WERI-Rb-1 (cell line): Measurements from ENCODE around the gene GLT8D1.

Experiments
- DNase-seq: peaks from one replicate; pipeline ENCODE4 v3.0.0-alpha.2; 2020
- H3K27ac ChIP-seq: fragments of 250-450 bp; sonication (Bioruptor Pico); 2 replicates; pipeline ENCODE4 v1.5.1; 2020; ENCODE audit warnings: mild to moderate bottlenecking, moderate library complexity
- H3K27me3 ChIP-seq: fragments of 250-450 bp; sonication (Bioruptor Pico); 2 replicates; pipeline ENCODE4 v1.5.1; 2021; ENCODE audit warnings: mild to moderate bottlenecking, low read depth, moderate library complexity; ENCODE audit not compliant: insufficient read depth, severe bottlenecking
- H3K36me3 ChIP-seq: fragments of 250-450 bp; sonication (Bioruptor Pico); 2 replicates; pipeline ENCODE4 v1.5.1; 2020; ENCODE audit warnings: mild to moderate bottlenecking, moderate library complexity
- H3K4me3 ChIP-seq: 2 replicates; pipeline ENCODE4 v1.5.1; 2011; ENCODE audit warnings: low read depth, mild to moderate bottlenecking, control low read depth, low read length
- H3K9me3 ChIP-seq: fragments of 250-450 bp; sonication (Bioruptor Pico); 2 replicates; pipeline ENCODE4 v1.5.1; 2021; ENCODE audit warnings: mild to moderate bottlenecking, moderate library complexity; ENCODE audit not compliant: severe bottlenecking
- TF ChIP-seq, protein P1 (sequence below): IDR thresholded peaks from 2 replicates; pipeline ENCODE4 v1.5.1; 2011; ENCODE audit warnings: low read depth, mild to moderate bottlenecking, control low read depth, inconsistent platforms, low read length

The GLT8D1 gene

DNA sequence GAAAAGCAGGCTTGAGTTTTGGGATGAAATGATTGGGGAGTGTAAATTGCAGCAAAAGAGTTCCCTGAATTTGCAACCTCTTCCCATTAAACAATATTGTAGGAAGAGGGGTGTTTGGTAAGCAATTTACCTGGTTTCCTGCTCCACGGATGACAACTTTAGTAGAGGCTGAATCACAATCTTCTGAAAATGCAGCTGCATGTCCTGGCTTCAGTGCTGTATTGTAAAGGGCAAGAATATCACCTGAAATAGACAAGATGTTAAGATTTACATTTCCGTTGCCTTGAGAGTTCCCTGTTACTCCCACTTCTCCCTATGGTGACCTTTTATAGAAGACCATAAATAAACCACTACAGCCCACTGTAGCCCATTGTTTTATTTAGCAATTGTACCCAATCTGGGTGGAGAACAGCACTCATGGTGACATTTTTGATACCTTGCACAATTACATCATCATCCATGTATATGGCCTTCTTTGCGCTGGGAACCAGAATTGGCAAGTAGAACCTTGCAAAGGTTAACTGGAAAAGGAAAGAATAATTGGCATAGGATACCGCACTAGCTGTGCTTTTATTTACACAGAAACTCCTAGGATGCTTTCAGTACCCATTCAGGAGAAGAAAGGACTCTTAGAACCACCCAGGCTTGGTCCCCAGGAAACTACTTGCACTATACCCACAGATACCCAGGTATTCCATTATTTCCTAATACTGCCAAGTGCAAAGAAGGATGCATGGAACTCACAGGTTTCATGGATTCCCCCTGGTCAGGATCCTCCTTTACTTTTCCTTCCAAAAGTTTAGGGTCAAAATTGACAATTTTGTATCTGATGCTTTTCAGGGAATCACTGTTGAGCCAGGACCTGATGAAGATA is 9.6 kb downstream of the GLT8D1 start:
- Histone ChIP-seq H3K9me3 (no peaks in the 10 kb centered on the region), H3K4me3 (no peak overlapping the region), H3K36me3 (peaks cover 82% of the 10 kb centered on the region), H3K27ac (no peak overlapping the region), H3K27me3 (no peaks in the 10 kb centered on the region)
- TF ChIP-seq, protein P1, sequence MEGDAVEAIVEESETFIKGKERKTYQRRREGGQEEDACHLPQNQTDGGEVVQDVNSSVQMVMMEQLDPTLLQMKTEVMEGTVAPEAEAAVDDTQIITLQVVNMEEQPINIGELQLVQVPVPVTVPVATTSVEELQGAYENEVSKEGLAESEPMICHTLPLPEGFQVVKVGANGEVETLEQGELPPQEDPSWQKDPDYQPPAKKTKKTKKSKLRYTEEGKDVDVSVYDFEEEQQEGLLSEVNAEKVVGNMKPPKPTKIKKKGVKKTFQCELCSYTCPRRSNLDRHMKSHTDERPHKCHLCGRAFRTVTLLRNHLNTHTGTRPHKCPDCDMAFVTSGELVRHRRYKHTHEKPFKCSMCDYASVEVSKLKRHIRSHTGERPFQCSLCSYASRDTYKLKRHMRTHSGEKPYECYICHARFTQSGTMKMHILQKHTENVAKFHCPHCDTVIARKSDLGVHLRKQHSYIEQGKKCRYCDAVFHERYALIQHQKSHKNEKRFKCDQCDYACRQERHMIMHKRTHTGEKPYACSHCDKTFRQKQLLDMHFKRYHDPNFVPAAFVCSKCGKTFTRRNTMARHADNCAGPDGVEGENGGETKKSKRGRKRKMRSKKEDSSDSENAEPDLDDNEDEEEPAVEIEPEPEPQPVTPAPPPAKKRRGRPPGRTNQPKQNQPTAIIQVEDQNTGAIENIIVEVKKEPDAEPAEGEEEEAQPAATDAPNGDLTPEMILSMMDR: no peak
- DNase-seq: no peak

DNA sequence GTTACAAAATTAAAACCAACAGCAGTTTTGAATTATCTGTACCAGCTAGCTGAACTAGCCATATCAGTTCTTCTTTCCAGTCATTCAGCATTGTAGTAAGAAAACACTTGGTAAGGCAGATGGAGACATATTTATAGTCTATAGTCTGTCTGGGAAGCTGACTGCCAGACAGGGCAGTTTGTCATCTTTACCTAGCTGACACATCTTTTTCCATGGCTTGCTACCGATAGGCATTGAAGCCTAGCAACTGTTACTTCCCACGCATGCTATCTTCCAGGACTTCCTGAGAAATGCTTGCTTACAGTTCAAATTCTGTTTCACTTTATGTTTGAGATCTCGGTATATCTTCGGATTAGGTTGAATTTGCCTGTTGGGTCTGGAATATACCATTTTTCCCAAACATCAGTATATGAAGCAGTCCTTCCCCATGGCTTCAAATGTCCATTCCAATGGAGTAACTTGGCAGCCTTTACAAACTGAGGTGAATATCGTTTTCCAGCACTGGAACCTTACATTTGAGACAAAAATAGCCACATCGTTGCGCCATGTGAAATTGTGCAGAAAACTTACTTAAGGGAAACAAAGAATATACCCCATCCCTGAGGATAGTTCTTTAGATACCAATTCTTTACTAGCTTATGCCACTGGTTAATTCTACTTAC is 10.9 kb downstream of the GLT8D1 start:
- Histone ChIP-seq H3K27me3 (no peaks in the 10 kb centered on the region), H3K27ac (no peak overlapping the region), H3K9me3 (no peaks in the 10 kb centered on the region), H3K4me3 (no peak overlapping the region), H3K36me3 (peaks cover 94% of the 10 kb centered on the region)
- no peak for DNase-seq
- TF ChIP-seq, protein P1: no peak

DNA sequence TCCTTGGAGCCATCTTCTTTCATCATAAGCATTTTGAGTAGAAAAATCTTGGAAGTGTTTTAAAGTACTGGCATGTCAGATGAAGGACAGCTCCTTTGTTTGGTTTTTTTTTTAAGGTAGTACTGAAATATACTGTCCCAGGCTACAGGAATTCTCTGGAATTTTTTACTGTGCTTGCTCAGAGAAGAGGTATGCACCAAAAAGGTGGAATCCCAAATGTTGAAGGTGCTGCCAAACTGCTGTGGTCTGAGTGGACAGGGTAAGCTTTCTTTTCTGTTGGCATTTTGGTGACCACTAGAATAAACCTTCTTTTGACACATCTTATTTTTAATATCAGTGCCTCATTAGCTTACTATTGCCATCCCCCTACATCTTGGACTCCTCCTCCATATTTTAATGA is 12.5 kb downstream of the GLT8D1 start:
- no peak for DNase-seq
- TF ChIP-seq, protein P1: no peak
- H3K9me3 ChIP-seq: no peaks in the 10 kb centered on the region
- H3K36me3 ChIP-seq: peaks cover 98% of the 10 kb centered on the region
- no peaks in the 10 kb centered on the region for H3K27me3 ChIP-seq
- H3K27ac ChIP-seq: no peak overlapping the region
- H3K4me3 ChIP-seq: no peak overlapping the region

DNA sequence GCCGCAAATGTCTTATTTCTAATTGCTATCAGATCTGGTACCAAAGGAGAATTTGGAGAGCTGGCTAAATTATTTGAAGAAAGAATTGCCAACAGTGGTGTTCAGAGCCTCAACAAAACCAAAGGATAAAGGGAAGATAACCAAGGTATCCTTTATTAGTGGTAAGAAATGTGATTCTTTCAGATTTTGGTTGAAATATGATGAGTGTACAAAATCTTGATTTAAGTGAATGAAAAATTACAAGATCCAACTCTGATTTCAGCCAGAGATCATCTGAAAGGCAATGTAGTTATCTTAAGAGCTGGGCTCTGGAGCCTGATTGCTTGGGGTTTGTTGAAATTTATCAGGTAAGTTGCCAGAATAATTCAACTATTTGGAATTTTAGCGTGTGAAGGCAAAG is 15.0 kb downstream of the GLT8D1 start:
- Histone ChIP-seq H3K27me3 (no peaks in the 10 kb centered on the region), H3K27ac (no peak overlapping the region), H3K36me3 (peaks cover 90% of the 10 kb centered on the region), H3K9me3 (no peaks in the 10 kb centered on the region), H3K4me3 (no peak overlapping the region)
- no peak for DNase-seq
- TF ChIP-seq, protein P1: no peak

DNA sequence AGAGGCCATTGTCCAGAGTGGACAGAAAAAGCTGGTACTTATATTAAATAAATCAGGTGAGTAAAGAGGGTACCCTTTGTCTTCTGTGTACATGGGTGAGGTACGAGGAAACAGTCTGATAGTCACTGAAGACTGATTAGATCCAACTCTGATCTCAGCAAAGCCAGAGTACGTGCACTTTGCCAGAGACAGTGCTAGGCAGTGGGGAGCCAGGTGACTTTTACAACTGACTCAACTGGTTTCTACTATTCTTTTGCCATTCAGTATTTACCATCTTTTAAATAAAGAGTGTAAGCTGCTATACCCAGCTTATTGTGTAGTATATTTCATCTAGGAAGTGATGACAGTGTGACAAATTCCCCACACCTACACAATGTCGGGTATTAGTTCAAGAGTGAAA is 16.4 kb downstream of the GLT8D1 start:
- Histone ChIP-seq H3K4me3 (no peak overlapping the region), H3K36me3 (peaks cover 77% of the 10 kb centered on the region)

More for the DNA sequence above, 16.4 kb downstream of the GLT8D1 start:
- TF ChIP-seq, protein P1: no peak
- no peaks in the 10 kb centered on the region for H3K9me3 ChIP-seq
- H3K27me3 ChIP-seq: no peaks in the 10 kb centered on the region
- no peak overlapping the region for H3K27ac ChIP-seq
- DNase-seq: no peak
